ENCODE results near the gene ACOT9.

The ACOT9 gene

GRCh38 chrX:23737413-23737812, 5.7 kb downstream of the ACOT9 start:
- Histone ChIP-seq H3K27ac (ENCODE audit: low read length) (no peak overlapping the region), H3K36me3 (ENCODE audit: control insufficient read depth in 1 of 2, insufficient read depth in 2 of 2, low read length in 2 of 2) (peaks cover 0 to 7% of the 10 kb centered on the region in 2 donors), H3K9me3 (ENCODE audit: control insufficient read depth in 1 of 2, low read length in 2 of 2) (no peaks in the 10 kb centered on the region), H3K27me3 (ENCODE audit: low read depth, low read length) (no peaks in the 10 kb centered on the region), H3K4me1 (ENCODE audit: control insufficient read depth in 1 of 2, insufficient read depth in 2 of 2, low read length in 2 of 2) (peaks cover 0 to 4% of the 10 kb centered on the region in 2 donors), H3K4me3 (ENCODE audit: low read depth in 1 of 2, low read length in 2 of 2) (no peak overlapping the region)

- peaks cover 0 to 7% of the 10 kb centered on the region in 2 donors for H3K36me3 ChIP-seq (ENCODE audit: control insufficient read depth in 1 of 2, insufficient read depth in 2 of 2, low read length in 2 of 2)
- no peak overlapping the region for H3K27ac ChIP-seq (ENCODE audit: low read length)
- H3K27me3 ChIP-seq (ENCODE audit: low read depth, low read length) = no peaks in the 10 kb centered on the region
- no peak overlapping the region for H3K4me3 ChIP-seq (ENCODE audit: low read depth in 1 of 2, low read length in 2 of 2)
- peaks cover 0 to 4% of the 10 kb centered on the region in 2 donors for H3K4me1 ChIP-seq (ENCODE audit: control insufficient read depth in 1 of 2, insufficient read depth in 2 of 2, low read length in 2 of 2)
- H3K9me3 ChIP-seq (ENCODE audit: control insufficient read depth in 1 of 2, low read length in 2 of 2) = no peaks in the 10 kb centered on the region
Measured at GRCh38 chrX:23736030-23736429, 7.0 kb downstream of the ACOT9 start.

- H3K36me3 ChIP-seq (ENCODE audit: control insufficient read depth in 1 of 2, insufficient read depth in 2 of 2, low read length in 2 of 2) = peaks cover 11 to 15% of the 10 kb centered on the region in 2 donors
- no peak overlapping the region for H3K27ac ChIP-seq (ENCODE audit: low read length)
- no peaks in the 10 kb centered on the region for H3K27me3 ChIP-seq (ENCODE audit: low read depth, low read length)
- H3K4me3 ChIP-seq (ENCODE audit: low read depth in 1 of 2, low read length in 2 of 2) = no peak overlapping the region
- H3K4me1 ChIP-seq (ENCODE audit: control insufficient read depth in 1 of 2, insufficient read depth in 2 of 2, low read length in 2 of 2) = no peaks in the 10 kb centered on the region
- H3K9me3 ChIP-seq (ENCODE audit: control insufficient read depth in 1 of 2, low read length in 2 of 2) = no peaks in the 10 kb centered on the region
Measured at GRCh38 chrX:23732704-23733103, 10.4 kb downstream of the ACOT9 start.

- Histone ChIP-seq H3K4me1 (ENCODE audit: control insufficient read depth in 1 of 2, insufficient read depth in 2 of 2, low read length in 2 of 2) (no peaks in the 10 kb centered on the region), H3K4me3 (ENCODE audit: low read depth in 1 of 2, low read length in 2 of 2) (no peak overlapping the region), H3K36me3 (ENCODE audit: control insufficient read depth in 1 of 2, insufficient read depth in 2 of 2, low read length in 2 of 2) (peaks cover 11 to 15% of the 10 kb centered on the region in 2 donors), H3K27me3 (ENCODE audit: low read depth, low read length) (no peaks in the 10 kb centered on the region), H3K9me3 (ENCODE audit: control insufficient read depth in 1 of 2, low read length in 2 of 2) (no peaks in the 10 kb centered on the region), H3K27ac (ENCODE audit: low read length) (no peak overlapping the region)
Measured at GRCh38 chrX:23731951-23732350, 11.1 kb downstream of the ACOT9 start.

GRCh38 chrX:23729214-23729613, 13.9 kb downstream of the ACOT9 start:
- Histone ChIP-seq H3K4me1 (ENCODE audit: control insufficient read depth in 1 of 2, insufficient read depth in 2 of 2, low read length in 2 of 2) (no peaks in the 10 kb centered on the region), H3K9me3 (ENCODE audit: control insufficient read depth in 1 of 2, low read length in 2 of 2) (no peaks in the 10 kb centered on the region), H3K4me3 (ENCODE audit: low read depth in 1 of 2, low read length in 2 of 2) (no peak overlapping the region), H3K36me3 (ENCODE audit: control insufficient read depth in 1 of 2, insufficient read depth in 2 of 2, low read length in 2 of 2) (peaks cover 11 to 19% of the 10 kb centered on the region in 2 donors), H3K27me3 (ENCODE audit: low read depth, low read length) (no peaks in the 10 kb centered on the region), H3K27ac (ENCODE audit: low read length) (no peak overlapping the region)

GRCh38 chrX:23727206-23727605, 15.9 kb downstream of the ACOT9 start:
- Histone ChIP-seq H3K36me3 (ENCODE audit: control insufficient read depth in 1 of 2, insufficient read depth in 2 of 2, low read length in 2 of 2) (peaks cover 4 to 19% of the 10 kb centered on the region in 2 donors), H3K4me3 (ENCODE audit: low read depth in 1 of 2, low read length in 2 of 2) (no peak overlapping the region)

GRCh38 chrX:23726191-23726590, 16.9 kb downstream of the ACOT9 start:
- no peaks in the 10 kb centered on the region for H3K4me1 ChIP-seq (ENCODE audit: control insufficient read depth in 1 of 2, insufficient read depth in 2 of 2, low read length in 2 of 2)
- H3K27me3 ChIP-seq (ENCODE audit: low read depth, low read length) = no peaks in the 10 kb centered on the region
- no peak overlapping the region for H3K4me3 ChIP-seq (ENCODE audit: low read depth in 1 of 2, low read length in 2 of 2)
- H3K27ac ChIP-seq (ENCODE audit: low read length) = no peak overlapping the region
- no peaks in the 10 kb centered on the region for H3K9me3 ChIP-seq (ENCODE audit: control insufficient read depth in 1 of 2, low read length in 2 of 2)
- peaks cover 4 to 19% of the 10 kb centered on the region in 2 donors for H3K36me3 ChIP-seq (ENCODE audit: control insufficient read depth in 1 of 2, insufficient read depth in 2 of 2, low read length in 2 of 2)

More at GRCh38 chrX:23727206-23727605, 15.9 kb downstream of the ACOT9 start:
- Histone ChIP-seq H3K9me3 (ENCODE audit: control insufficient read depth in 1 of 2, low read length in 2 of 2) (no peaks in the 10 kb centered on the region), H3K27me3 (ENCODE audit: low read depth, low read length) (no peaks in the 10 kb centered on the region), H3K4me1 (ENCODE audit: control insufficient read depth in 1 of 2, insufficient read depth in 2 of 2, low read length in 2 of 2) (no peaks in the 10 kb centered on the region), H3K27ac (ENCODE audit: low read length) (no peak overlapping the region)

GRCh38 chrX:23720117-23720677, 22.9 kb downstream of the ACOT9 start:
- H3K4me1 ChIP-seq (ENCODE audit: control insufficient read depth in 1 of 2, insufficient read depth in 2 of 2, low read length in 2 of 2) = no peaks in the 10 kb centered on the region
- H3K4me3 ChIP-seq (ENCODE audit: low read depth in 1 of 2, low read length in 2 of 2) = no peak overlapping the region
- H3K36me3 ChIP-seq (ENCODE audit: control insufficient read depth in 1 of 2, insufficient read depth in 2 of 2, low read length in 2 of 2) = peaks cover 0 to 15% of the 10 kb centered on the region in 2 donors
- H3K9me3 ChIP-seq (ENCODE audit: control insufficient read depth in 1 of 2, low read length in 2 of 2) = no peaks in the 10 kb centered on the region
- no peak overlapping the region for H3K27ac ChIP-seq (ENCODE audit: low read length)
- no peaks in the 10 kb centered on the region for H3K27me3 ChIP-seq (ENCODE audit: low read depth, low read length)

- Histone ChIP-seq H3K4me1 (ENCODE audit: control insufficient read depth in 1 of 2, insufficient read depth in 2 of 2, low read length in 2 of 2) (no peaks in the 10 kb centered on the region), H3K27ac (ENCODE audit: low read length) (no peak overlapping the region), H3K9me3 (ENCODE audit: control insufficient read depth in 1 of 2, low read length in 2 of 2) (no peaks in the 10 kb centered on the region), H3K36me3 (ENCODE audit: control insufficient read depth in 1 of 2, insufficient read depth in 2 of 2, low read length in 2 of 2) (peaks cover 14 to 31% of the 10 kb centered on the region in 2 donors), H3K4me3 (ENCODE audit: low read depth in 1 of 2, low read length in 2 of 2) (no peak overlapping the region), H3K27me3 (ENCODE audit: low read depth, low read length) (no peaks in the 10 kb centered on the region)
Measured at GRCh38 chrX:23705235-23705634, 37.8 kb downstream of the ACOT9 start.

GRCh38 chrX:23704673-23705206, 38.3 kb downstream of the ACOT9 start:
- Histone ChIP-seq H3K27ac (ENCODE audit: low read length) (no peak overlapping the region), H3K27me3 (ENCODE audit: low read depth, low read length) (no peaks in the 10 kb centered on the region), H3K36me3 (ENCODE audit: control insufficient read depth in 1 of 2, insufficient read depth in 2 of 2, low read length in 2 of 2) (peaks cover 14 to 26% of the 10 kb centered on the region in 2 donors), H3K4me3 (ENCODE audit: low read depth in 1 of 2, low read length in 2 of 2) (no peak overlapping the region), H3K4me1 (ENCODE audit: control insufficient read depth in 1 of 2, insufficient read depth in 2 of 2, low read length in 2 of 2) (no peaks in the 10 kb centered on the region), H3K9me3 (ENCODE audit: control insufficient read depth in 1 of 2, low read length in 2 of 2) (no peaks in the 10 kb centered on the region)

- Histone ChIP-seq H3K36me3 (ENCODE audit: control insufficient read depth in 1 of 2, insufficient read depth in 2 of 2, low read length in 2 of 2) (peaks cover 4 to 16% of the 10 kb centered on the region in 2 donors), H3K4me1 (ENCODE audit: control insufficient read depth in 1 of 2, insufficient read depth in 2 of 2, low read length in 2 of 2) (no peaks in the 10 kb centered on the region), H3K27ac (ENCODE audit: low read length) (no peak overlapping the region), H3K4me3 (ENCODE audit: low read depth in 1 of 2, low read length in 2 of 2) (no peak overlapping the region), H3K27me3 (ENCODE audit: low read depth, low read length) (no peaks in the 10 kb centered on the region), H3K9me3 (ENCODE audit: control insufficient read depth in 1 of 2, low read length in 2 of 2) (no peaks in the 10 kb centered on the region)
Measured at GRCh38 chrX:23699636-23700194, 43.4 kb downstream of the ACOT9 start.

- Histone ChIP-seq H3K4me3 (ENCODE audit: low read depth in 1 of 2, low read length in 2 of 2) (no peak overlapping the region), H3K27me3 (ENCODE audit: low read depth, low read length) (no peaks in the 10 kb centered on the region), H3K27ac (ENCODE audit: low read length) (no peak overlapping the region), H3K36me3 (ENCODE audit: control insufficient read depth in 1 of 2, insufficient read depth in 2 of 2, low read length in 2 of 2) (no peaks in the 10 kb centered on the region), H3K9me3 (ENCODE audit: control insufficient read depth in 1 of 2, low read length in 2 of 2) (no peaks in the 10 kb centered on the region), H3K4me1 (ENCODE audit: control insufficient read depth in 1 of 2, insufficient read depth in 2 of 2, low read length in 2 of 2) (no peaks in the 10 kb centered on the region)
Measured at GRCh38 chrX:23694606-23695005, 48.5 kb downstream of the ACOT9 start.

Data from muscle layer of duodenum (tissue), 2 donors.